CMK (cell line): Measurements from ENCODE around the gene SIGLEC10.
A peak's percentile ranks its signal among the peaks of the same experiment; 100 is the strongest.
"Not testable (repeated sequence)": the region's sequence is repeated elsewhere in the genome, so short reads cannot be mapped to it uniquely, and the experiment has no call there.

Experiments
- DNase-seq: peaks from one replicate; pipeline ENCODE4 v3.0.0-alpha.2; 2010; ENCODE audit warnings: low read depth

SIGLEC10 gene, protein sequence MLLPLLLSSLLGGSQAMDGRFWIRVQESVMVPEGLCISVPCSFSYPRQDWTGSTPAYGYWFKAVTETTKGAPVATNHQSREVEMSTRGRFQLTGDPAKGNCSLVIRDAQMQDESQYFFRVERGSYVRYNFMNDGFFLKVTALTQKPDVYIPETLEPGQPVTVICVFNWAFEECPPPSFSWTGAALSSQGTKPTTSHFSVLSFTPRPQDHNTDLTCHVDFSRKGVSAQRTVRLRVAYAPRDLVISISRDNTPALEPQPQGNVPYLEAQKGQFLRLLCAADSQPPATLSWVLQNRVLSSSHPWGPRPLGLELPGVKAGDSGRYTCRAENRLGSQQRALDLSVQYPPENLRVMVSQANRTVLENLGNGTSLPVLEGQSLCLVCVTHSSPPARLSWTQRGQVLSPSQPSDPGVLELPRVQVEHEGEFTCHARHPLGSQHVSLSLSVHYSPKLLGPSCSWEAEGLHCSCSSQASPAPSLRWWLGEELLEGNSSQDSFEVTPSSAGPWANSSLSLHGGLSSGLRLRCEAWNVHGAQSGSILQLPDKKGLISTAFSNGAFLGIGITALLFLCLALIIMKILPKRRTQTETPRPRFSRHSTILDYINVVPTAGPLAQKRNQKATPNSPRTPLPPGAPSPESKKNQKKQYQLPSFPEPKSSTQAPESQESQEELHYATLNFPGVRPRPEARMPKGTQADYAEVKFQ

DNA sequence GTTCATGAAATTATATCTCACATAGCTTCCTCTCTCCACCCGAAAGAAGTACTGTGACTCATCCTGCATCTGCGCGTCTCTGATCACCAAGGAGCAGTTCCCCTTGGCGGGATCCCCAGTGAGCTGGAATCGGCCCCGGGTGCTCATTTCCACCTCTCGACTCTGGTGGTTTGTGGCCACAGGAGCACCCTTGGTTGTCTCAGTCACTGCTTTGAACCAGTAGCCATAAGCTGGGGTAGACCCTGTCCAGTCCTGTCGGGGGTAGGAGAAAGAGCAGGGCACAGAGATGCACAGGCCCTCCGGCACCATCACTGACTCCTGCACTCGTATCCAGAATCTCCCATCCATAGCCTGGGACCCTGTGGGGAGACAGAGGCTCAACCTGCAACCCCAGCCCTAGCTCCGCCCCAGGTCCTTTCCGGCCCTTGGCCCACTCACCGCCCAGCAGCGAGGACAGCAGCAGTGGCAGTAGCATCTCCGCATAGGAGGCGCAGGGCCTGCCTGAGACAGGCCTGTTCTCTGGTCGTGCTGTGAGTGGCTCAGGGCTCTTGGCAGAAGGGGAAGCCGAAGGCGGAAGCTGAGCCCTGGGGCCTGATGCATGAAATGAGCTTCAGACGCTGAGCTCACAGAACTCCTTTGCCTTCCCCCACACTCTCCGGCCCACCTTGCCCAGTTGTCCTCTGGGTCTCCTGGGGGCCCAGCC lies at the start of gene SIGLEC10:
Gene SIGLEC10, minus strand, starts transcription at position 536 of the 703 bp plus-strand sequence. Its CDS starts 61 bp downstream, at position 475.
- DNase-seq: peak; percentile 79

- DNase-seq: no peak
Measured at GRCh38 chr19:51466723-51467122, 49.3 kb upstream of the SIGLEC10 start.

DNA sequence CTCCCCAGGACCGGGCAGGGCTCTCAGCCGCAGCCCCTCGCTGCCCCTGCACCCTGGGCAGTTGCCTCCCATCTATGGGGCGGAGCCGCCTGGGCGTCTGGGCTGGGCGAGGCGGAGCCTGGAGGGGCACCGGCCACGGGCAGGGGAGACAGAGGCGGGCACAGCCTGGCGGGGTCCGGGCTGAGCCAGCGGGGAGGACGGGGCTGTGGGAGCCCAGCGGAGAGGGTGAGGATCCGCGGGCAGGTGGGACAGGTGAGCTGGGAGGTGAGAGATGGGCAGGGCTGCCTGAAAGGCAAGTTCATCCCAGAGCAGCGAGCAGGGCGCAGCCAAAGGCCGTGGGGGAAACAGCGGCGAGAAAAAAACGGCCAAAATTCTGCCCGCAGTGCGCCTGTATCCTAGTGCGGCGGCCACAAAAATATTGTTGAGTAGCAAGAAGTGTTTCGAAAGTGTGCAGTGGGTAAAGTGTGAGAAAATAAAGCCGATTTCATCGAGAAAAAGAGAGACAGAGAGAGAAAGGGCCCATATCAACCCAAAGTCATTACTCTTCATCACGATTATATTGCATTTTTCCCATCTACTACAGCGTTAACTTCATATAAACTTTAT lies 46.6 kb upstream of the SIGLEC10 start:
- not testable (repeated sequence) for DNase-seq

- no peak for DNase-seq
Measured at GRCh38 chr19:51462681-51463080, 45.2 kb upstream of the SIGLEC10 start.

GRCh38 chr19:51462276-51462675 lies 44.8 kb upstream of the SIGLEC10 start:
- no peak for DNase-seq

DNA sequence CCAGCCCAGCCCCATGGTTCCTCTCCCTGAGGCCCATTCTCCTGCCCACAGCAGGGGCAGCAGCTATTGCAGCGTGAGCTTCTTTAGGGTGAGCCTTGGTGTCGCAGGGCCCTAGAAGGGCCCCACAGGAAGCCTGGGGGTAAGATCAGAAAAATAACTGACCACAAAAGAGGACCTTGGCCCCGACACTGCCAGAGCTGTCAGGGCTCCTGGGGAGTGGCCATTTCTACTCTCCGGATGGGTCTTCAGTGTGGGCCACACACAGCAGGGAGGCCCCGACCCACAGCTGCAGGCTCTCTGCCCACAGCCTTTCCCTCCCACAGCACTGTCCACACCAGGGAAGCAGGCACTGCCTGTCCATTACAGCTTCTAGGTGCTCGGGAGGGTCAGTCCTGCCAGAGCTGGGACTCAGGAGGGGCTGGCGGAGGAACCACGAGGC lies 44.3 kb upstream of the SIGLEC10 start:
- DNase-seq: peak; percentile 96

- DNase-seq: peak; percentile 81
Measured at GRCh38 chr19:51460164-51460992, 42.9 kb upstream of the SIGLEC10 start.

- no peak for DNase-seq
Measured at GRCh38 chr19:51458899-51459505, 41.6 kb upstream of the SIGLEC10 start.

DNA sequence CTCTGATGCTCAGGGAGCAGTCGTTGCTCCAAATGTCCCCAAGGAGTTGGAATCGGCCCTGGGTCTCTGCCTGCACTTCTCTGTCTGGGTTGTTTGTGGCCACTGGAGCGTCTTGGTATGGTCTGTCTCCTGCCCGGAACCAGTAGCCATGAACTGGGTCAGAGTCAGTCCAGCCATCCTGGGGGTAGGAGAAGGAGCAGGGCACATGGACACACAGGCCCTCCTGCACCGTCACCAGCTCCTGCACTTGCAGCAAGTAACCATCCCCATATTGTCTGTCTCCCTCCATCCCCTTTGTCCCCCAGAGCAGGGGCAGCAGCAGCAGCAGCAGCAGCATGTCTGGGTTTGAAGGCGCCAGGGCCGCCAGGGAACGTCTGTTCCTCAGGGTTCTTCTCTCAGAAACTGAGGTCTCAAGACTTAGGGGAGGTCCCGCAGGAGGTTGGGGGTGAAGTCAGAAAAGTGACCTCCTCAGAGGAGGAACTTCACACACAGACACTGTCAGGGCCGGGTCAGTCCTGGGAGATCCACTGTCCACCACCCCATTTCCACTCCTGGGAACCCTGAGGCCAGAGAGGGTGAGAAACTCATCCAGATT lies 40.7 kb upstream of the SIGLEC10 start, which contains the start of gene SIGLEC8:
Gene SIGLEC8, minus strand, starts transcription at position 404 of the 595 bp plus-strand sequence. Its CDS starts 67 bp downstream, at position 337.
- no peak for DNase-seq

GRCh38 chr19:51457351-51458013 lies 40.0 kb upstream of the SIGLEC10 start:
- no peak for DNase-seq

- no peak for DNase-seq
Measured at GRCh38 chr19:51456541-51457290, 39.3 kb upstream of the SIGLEC10 start.

DNA sequence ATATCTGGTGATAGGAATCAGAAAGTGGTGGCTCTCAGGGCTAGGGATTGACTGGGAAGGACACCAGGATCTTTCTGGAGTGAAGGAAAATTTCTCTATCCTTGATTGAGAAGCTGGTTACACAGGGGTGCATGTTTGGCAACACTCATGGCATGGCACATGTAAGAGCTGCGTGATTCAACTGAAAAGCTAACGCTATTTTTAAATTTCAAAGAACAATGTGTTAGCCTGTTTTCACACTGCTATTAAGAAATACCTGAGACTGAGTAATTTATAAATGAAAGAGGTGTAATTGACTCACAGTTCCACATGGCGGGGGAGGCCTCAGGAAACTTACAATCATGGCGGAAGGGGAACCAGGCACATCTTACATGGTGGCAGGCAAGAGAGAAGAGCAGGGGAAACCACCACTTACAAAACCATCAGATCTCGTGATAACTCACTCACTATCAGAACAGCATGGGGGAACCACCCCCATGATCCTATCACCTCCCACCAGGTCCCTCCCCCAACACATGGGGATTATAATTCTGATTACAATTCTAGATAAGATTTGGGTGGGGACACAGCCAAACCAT lies 33.4 kb upstream of the SIGLEC10 start:
- no peak for DNase-seq

GRCh38 chr19:51448411-51449016 lies 31.1 kb upstream of the SIGLEC10 start:
- no peak for DNase-seq

DNA sequence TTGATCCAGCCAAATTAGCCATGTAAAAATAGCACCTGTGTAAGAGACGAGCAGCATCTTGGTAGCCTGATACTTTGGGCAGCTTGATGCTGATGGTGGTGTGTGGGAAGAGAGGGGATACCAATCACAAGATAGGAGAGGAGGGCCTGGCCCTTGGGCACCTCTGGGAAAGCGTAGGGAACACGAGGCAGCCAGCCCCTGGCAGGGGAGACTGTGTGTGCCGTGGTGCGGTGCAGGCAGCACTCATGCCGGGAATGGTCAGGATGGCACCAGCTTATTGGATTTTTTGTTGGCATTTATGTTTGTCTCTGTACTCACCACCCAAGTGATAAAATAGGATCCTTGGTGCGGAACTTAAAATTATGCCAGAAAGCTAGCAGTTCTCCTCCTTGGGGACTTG lies 30.6 kb upstream of the SIGLEC10 start:
- no peak for DNase-seq

- not testable (repeated sequence) for DNase-seq
Measured at GRCh38 chr19:51447510-51447909, 30.1 kb upstream of the SIGLEC10 start.

- no peak for DNase-seq
Measured at GRCh38 chr19:51441410-51442390, 24.3 kb upstream of the SIGLEC10 start.

DNA sequence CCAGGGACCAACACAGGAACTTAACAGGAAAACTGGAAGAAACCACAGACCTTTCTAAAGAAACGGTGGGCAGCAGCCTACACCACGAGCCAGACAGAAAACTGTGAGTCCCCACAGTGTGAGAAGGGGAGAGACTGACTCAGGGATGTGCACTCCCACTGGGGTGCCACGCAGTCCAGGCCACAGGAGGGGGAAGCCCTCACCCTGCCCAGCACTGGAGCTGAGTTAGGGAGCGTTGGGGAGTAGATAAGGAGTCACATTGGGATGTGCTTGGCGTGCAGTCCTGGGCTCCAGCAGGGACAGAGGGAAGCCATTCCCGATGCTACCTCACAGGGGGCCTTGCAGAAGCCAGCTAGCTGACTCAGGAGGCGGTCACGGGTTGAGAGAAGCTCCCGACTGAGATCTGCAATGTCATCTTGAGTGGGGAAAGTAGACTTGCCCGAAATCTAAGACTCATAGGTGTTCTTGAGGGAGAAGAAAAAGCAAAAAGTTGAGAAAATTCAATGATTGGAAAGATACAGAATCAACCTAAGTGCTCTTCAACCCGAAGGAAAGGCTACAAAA lies 23.5 kb upstream of the SIGLEC10 start:
- no peak for DNase-seq
